Glomerular endothelial cell (primary cell): Measurements from ENCODE around the gene ALDH2. TPM values are rescaled to one million over a fixed set of nuclear protein-coding genes. Genes with fewer than 3 reads are reported as not detected.
"Not testable (repeated sequence)": the region's sequence is repeated elsewhere in the genome, so short reads cannot be mapped to it uniquely, and the experiment has no call there.

Source experiments
- DNase-seq: peaks from one replicate; pipeline ENCODE4 v3.0.0-alpha.2; 2011; ENCODE audit warnings: low read depth, low spot score; ENCODE audit errors: extremely low read depth
- total RNA-seq: library from RNA; depleted of rRNA; stranded (reverse); fragments of >200 nt; gene quantifications from 2 replicates; pipeline ENCODE4 v1.2.3, GENCODE V29; 2015

The ALDH2 gene
- 40.3 and 69.5 TPM in 2 replicates for total RNA-seq

- DNase-seq, result no peak
Observed at GRCh38 chr12:111766608-111767361, at the start of gene ALDH2. Gene ALDH2, plus strand, starts transcription at chr12:111766933. Its CDS starts 50 bp downstream, at chr12:111766983.

DNA sequence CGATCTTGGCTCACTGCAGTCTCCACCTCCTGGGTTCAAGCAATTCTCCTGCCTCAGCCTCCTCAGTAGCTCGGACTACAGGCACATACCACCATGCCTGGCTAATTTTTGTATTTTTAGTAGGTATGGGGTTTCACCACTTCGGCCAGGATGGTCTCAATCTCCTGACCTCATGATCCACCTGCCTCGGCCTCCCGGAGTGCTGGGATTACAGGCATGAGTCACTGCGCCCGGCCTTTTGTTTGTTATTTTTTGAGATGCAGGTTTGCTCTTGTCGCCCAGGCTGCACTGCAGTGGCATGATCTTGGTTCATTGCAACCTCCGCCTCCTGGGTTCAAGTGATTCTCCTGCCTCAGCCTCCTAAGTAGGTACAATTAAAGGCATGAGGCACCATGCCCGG is 47.4 kb upstream of the ALDH2 start:
- DNase-seq, result not testable (repeated sequence)

DNA sequence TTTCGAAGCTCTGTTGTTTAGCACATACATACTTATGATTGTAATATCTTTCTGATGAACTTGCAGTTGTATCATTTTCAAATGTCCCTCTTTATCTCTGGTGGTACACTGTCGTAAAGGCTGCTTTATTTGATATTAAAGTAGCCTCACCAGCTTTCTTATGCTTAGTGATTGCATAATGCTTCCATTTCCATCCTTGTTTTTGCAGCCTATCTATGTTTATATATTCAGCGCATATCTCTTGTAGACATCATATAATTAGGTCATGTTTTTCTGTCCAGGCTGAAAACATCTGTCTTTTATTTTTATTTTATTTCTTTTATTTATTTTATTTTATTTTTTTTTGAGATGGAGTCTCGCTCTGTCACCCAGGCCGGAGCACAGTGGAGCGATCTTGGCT is 46.3 kb upstream of the ALDH2 start:
- no peak for DNase-seq

- not testable (repeated sequence) for DNase-seq
Observed at GRCh38 chr12:111723646-111724360, 42.9 kb upstream of the ALDH2 start.

- no peak for DNase-seq
Observed at GRCh38 chr12:111728795-111729194, 37.9 kb upstream of the ALDH2 start.

DNA sequence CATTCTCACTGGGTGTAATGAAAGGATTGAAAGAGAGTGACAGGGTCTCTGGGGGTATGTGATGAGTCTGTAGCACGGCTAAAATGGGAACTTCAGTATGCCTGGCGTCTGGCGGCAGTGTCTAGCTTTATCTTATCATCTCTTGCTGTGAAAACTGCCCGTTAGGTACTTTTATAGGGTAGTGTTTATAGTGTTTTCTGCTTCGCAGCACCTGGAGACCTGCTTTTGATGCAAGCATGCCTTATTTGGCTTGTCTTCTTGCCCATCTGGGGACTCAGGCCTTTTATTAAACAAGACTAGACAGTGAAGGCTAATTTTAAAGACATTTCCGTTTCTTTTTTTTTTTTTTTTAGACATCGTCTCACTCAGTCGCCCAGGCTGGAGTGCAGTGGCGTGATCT is 36.3 kb upstream of the ALDH2 start:
- DNase-seq, result no peak

DNA sequence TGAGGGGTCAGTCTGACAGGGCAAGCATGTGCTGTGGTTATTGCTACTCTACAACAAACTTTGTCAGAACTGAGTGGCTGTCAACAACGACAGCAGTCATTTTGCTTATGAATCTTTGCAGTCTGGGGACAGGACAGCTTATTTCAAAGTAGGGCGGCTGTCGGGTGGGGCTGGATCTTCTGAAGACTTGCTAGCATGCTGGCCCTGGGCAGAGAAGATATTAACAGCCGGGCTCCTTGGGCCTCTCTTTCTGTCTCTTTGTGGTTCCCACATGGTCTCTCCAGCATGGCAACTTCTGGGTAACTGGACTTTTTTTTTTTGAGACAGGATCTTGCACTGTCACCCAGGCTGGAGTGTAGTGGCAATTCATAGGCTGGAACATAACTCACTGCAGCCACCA is 33.9 kb upstream of the ALDH2 start:
- no peak for DNase-seq

GRCh38 chr12:111733340-111733915 is 33.3 kb upstream of the ALDH2 start:
- no peak for DNase-seq

- not testable (repeated sequence) for DNase-seq
Observed at GRCh38 chr12:111739524-111739923, 27.2 kb upstream of the ALDH2 start.

DNA sequence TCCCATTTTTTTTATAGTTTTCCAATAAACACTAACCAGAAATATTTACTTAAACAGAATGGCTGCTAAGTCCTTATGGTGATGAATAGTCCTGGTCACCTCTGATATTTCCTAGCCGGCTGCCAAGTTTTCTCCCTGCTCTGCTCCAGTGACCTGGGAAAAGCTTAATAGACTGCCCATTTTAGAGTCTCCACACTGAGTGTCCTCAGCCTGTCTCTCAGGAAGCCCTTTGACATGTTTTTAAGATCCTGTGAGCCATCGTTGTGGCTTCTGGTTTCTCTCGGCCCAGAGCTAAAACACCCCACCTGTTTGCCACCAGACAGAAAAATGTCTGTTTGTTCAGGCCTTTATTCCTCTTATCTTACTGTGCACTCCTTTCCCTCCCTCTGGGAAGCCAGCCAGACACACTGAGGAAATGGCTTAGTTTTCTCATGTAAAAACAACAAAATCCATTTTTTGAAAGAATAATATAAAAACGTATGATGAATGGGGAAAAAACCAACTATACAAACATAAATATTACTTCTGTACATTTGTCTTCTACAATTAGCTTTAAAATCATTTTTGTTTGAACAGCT is 25.4 kb upstream of the ALDH2 start:
- peak; percentile 76 for DNase-seq

DNA sequence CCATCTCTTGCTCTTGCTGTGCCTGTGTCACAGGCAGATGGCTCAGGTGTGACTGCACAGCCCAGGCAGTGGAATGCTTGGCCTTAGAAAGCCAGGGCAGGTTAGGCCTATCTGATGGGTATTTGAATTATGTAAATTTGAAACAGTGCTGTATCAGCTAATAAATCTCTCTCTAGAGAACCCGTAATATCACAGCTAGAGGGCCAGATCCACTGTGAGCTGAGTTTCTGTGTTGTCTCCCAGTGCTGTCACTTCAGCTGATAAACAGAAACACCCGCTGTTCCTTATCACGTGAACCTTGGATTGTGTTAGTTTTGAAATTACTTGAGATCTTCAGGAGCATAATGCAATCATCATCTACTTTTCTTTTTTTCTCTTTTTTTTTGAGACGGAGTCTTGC is 21.5 kb upstream of the ALDH2 start:
- DNase-seq, result no peak

DNA sequence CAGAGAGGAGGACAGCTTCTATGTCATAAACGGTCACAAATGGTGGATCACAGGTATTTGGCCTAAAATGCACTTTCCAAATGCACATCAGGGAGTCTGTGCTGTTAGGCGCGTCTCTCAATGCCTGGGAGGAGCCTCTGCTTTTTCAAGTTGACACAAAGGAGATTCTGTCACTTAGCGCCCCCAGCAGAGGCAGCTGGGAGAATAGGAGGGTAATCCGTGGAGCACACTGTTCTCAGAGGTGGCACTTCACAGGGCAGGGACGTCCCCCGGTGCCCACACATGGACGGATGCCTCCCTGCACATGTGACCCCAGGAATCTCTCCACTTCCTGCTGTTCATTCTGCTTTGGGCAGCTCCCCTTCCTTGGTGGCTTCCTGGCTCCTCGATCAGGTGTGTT is 19.4 kb upstream of the ALDH2 start:
- no peak for DNase-seq

DNA sequence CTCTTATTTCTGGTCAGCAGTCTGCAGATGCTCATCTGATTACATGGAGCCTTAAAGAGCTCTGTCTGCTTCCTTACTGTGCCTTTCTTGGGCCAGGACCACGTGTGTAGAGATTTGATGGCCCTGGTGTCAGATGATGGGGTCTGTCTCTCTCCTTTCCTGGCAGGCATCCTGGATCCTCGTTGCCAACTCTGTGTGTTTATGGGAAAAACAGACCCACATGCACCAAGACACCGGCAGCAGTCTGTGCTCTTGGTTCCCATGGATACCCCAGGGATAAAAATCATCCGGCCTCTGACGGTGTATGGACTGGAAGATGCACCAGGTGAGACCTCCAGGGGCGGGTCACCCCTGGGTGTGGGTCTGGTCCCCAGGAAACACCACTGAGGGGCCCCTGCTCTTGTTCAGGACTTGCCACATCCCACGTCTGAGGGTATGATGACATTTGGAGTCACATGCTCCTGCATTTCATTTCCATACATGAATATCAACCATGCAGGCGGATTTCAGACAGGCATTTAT is 18.5 kb upstream of the ALDH2 start:
- no peak for DNase-seq

DNA sequence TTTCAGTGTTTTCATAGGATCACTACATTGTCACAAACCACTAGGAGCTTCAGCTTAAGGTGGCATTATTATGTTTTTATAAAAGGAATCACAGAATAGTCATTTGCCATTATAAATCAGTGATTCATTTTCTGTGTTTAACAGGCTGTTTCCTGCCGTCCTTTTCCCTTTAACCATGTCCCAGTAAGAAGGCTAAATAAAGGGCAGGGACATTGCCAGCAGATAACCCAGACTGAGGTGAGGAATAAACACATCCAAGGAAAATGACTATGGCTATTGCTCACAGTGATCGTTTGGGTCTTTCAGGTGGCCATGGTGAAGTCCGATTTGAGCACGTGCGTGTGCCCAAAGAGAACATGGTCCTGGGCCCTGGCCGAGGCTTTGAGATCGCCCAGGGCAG is 17.9 kb upstream of the ALDH2 start:
- no peak for DNase-seq

DNA sequence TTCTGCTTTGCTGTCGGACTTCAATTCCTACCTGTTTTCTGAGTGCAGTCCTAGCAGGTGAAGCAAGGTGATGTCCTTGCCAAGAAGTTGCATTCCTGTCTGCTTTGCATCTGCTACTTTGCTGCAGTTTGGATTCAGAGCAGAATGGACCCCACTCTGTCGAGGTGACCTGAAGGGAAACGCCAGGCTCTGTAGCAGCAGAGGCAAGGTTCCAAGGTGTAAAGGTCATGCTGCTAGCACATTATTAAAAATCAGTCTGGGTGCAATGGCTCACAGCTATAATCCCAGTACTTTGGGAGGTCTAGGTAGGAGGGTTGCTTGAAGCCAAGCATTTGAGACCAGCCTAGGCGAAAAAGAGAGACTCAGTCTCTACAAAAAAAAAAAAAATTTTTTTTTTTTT is 17.3 kb upstream of the ALDH2 start:
- DNase-seq, result no peak

GRCh38 chr12:111753144-111753881 is 13.4 kb upstream of the ALDH2 start:
- no peak for DNase-seq

- no peak for DNase-seq
Observed at GRCh38 chr12:111754671-111755070, 12.1 kb upstream of the ALDH2 start.

GRCh38 chr12:111756196-111756595 is 10.5 kb upstream of the ALDH2 start:
- no peak for DNase-seq

GRCh38 chr12:111756681-111757080 is 10.1 kb upstream of the ALDH2 start:
- no peak for DNase-seq

- DNase-seq, result no peak
Observed at GRCh38 chr12:111757361-111758119, 9.2 kb upstream of the ALDH2 start.
